ENCODE data around the gene NAGA.

The NAGA gene

DNA sequence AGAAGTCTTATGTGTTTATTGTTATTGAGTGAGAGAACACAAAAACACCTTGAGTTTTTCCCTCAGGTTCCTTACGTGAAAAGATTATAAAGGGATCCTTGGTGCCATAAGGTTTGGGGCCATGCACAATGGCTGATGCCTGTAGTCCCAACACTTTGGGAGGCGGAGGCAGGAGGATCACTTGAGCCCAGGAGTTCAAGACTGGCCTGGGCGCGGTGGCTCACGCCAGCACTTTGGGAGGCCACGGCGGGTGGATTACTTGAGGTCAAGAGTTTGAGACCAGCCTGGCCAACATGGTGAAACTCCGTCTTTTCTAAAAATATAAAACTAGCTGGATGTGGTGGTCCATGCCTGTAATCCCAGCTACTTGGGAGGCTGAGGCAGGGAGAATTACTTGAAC lies 14.3 kb upstream of the NAGA start:
- DNase-seq = no peak
- H3K4me3 ChIP-seq (ENCODE audit: low read depth, low read length) = no peak overlapping the region
- TF ChIP-seq, protein P1, sequence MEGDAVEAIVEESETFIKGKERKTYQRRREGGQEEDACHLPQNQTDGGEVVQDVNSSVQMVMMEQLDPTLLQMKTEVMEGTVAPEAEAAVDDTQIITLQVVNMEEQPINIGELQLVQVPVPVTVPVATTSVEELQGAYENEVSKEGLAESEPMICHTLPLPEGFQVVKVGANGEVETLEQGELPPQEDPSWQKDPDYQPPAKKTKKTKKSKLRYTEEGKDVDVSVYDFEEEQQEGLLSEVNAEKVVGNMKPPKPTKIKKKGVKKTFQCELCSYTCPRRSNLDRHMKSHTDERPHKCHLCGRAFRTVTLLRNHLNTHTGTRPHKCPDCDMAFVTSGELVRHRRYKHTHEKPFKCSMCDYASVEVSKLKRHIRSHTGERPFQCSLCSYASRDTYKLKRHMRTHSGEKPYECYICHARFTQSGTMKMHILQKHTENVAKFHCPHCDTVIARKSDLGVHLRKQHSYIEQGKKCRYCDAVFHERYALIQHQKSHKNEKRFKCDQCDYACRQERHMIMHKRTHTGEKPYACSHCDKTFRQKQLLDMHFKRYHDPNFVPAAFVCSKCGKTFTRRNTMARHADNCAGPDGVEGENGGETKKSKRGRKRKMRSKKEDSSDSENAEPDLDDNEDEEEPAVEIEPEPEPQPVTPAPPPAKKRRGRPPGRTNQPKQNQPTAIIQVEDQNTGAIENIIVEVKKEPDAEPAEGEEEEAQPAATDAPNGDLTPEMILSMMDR (IDR thresholded peaks at IDR 0.05; ENCODE audit: low read depth, low read length) = no peak
- no peaks in the 10 kb centered on the region for H3K4me1 ChIP-seq
- no peaks in the 10 kb centered on the region for H3K27me3 ChIP-seq
- H3K36me3 ChIP-seq = peaks cover 68% of the 10 kb centered on the region
- H3K9me3 ChIP-seq = no peaks in the 10 kb centered on the region

GRCh38 chr22:42083119-42083518 lies 12.5 kb upstream of the NAGA start:
- no peak for DNase-seq
- Histone ChIP-seq H3K36me3 (peaks cover 57% of the 10 kb centered on the region), H3K9me3 (no peaks in the 10 kb centered on the region), H3K27me3 (no peaks in the 10 kb centered on the region), H3K4me1 (peaks cover 6% of the 10 kb centered on the region), H3K4me3 (ENCODE audit: low read depth, low read length) (no peak overlapping the region)
- TF ChIP-seq, protein P1 (IDR thresholded peaks at IDR 0.05; ENCODE audit: low read depth, low read length) = no peak

DNA sequence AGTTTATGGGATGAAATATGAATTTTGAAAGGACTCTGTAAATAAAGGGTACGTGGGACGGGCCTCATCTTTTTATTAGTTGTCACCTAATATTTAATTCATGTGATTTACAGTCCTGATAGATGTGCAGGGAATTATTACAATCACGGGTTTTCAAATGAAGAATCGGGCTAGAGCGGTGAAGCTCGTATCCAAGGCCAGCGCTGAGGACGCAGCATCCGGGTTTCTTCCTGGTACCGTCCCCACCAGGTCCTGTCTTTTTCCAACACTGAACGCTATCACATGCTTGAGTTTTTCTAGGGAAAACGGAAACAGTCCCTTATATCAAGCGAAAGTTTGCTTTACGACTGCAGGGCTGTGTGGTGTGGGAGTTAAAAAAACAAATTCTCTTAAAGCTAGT lies 9.7 kb upstream of the NAGA start:
- no peaks in the 10 kb centered on the region for H3K9me3 ChIP-seq
- peaks cover 6% of the 10 kb centered on the region for H3K4me1 ChIP-seq
- H3K36me3 ChIP-seq = peaks cover 36% of the 10 kb centered on the region
- TF ChIP-seq, protein P1 (IDR thresholded peaks at IDR 0.05; ENCODE audit: low read depth, low read length) = no peak
- H3K4me3 ChIP-seq (ENCODE audit: low read depth, low read length) = peak overlapping the region; percentile 89
- peak; percentile 41 for DNase-seq
- no peaks in the 10 kb centered on the region for H3K27me3 ChIP-seq

GRCh38 chr22:42079319-42080251 lies 9.0 kb upstream of the NAGA start, which contains the start of gene SMDT1:
TSS of gene SMDT1 (plus strand) at chr22:42079700. CDS start at chr22:42079769, 69 bp downstream.
- Histone ChIP-seq H3K4me1 (peaks cover 6% of the 10 kb centered on the region), H3K4me3 (ENCODE audit: low read depth, low read length) (peak within 1 kb of the TSS; percentile 89), H3K27me3 (no peaks in the 10 kb centered on the region), H3K36me3 (peaks cover 30% of the 10 kb centered on the region), H3K9me3 (no peaks in the 10 kb centered on the region)
- TF ChIP-seq, protein P1 (IDR thresholded peaks at IDR 0.05; ENCODE audit: low read depth, low read length) = no peak
- DNase-seq = peak; percentile 99

- H3K4me1 ChIP-seq = peaks cover 6% of the 10 kb centered on the region
- DNase-seq = no peak
- H3K9me3 ChIP-seq = no peaks in the 10 kb centered on the region
- H3K4me3 ChIP-seq (ENCODE audit: low read depth, low read length) = peak overlapping the region; percentile 89
- peaks cover 22% of the 10 kb centered on the region for H3K36me3 ChIP-seq
- no peaks in the 10 kb centered on the region for H3K27me3 ChIP-seq
- TF ChIP-seq, protein P1 (IDR thresholded peaks at IDR 0.05; ENCODE audit: low read depth, low read length) = no peak
Observed at GRCh38 chr22:42078469-42079318, 8.1 kb upstream of the NAGA start.
